SKM-1 (cell line): Measurements from ENCODE around the gene GATAD2B.
A peak's percentile ranks its signal among the peaks of the same experiment; 100 is the strongest.
"Not testable (repeated sequence)": the region's sequence is repeated elsewhere in the genome, so short reads cannot be mapped to it uniquely, and the experiment has no call there.

Experiments
- DNase-seq: peaks from one replicate; lab custom pipeline; 2025; ENCODE audit not compliant: unreplicated experiment; lab: John Stamatoyannopoulos, UW

GATAD2B gene

GRCh38 chr1:153779781-153780541 lies 142.8 kb downstream of the GATAD2B start:
- no peak for DNase-seq

GRCh38 chr1:153778824-153779519 lies 143.8 kb downstream of the GATAD2B start:
- no peak for DNase-seq

- no peak for DNase-seq
Observed at GRCh38 chr1:153778051-153778823, 144.5 kb downstream of the GATAD2B start.

GRCh38 chr1:153777648-153778047 lies 145.1 kb downstream of the GATAD2B start:
- DNase-seq: no peak

GRCh38 chr1:153776845-153777370 lies 145.9 kb downstream of the GATAD2B start:
- no peak for DNase-seq

GRCh38 chr1:153776352-153776751 lies 146.4 kb downstream of the GATAD2B start:
- no peak for DNase-seq

GRCh38 chr1:153775458-153776327 lies 147.1 kb downstream of the GATAD2B start:
- DNase-seq: no peak

- no peak for DNase-seq
Observed at GRCh38 chr1:153774780-153775457, 147.9 kb downstream of the GATAD2B start, which contains the start of gene SLC27A3. Gene SLC27A3, plus strand, starts transcription at chr1:153775407. Its CDS starts 91 bp downstream, at chr1:153775498.

GRCh38 chr1:153774026-153774595 lies 148.7 kb downstream of the GATAD2B start:
- DNase-seq: no peak

GRCh38 chr1:153773096-153773921 lies 149.5 kb downstream of the GATAD2B start:
- DNase-seq: peak; percentile 70

- no peak for DNase-seq
Observed at GRCh38 chr1:153771841-153772593, 150.8 kb downstream of the GATAD2B start.

GRCh38 chr1:153771261-153771660 lies 151.5 kb downstream of the GATAD2B start:
- DNase-seq: no peak

- DNase-seq: no peak
Observed at GRCh38 chr1:153770797-153771196, 152.0 kb downstream of the GATAD2B start.

GRCh38 chr1:153769221-153769620 lies 153.6 kb downstream of the GATAD2B start:
- peak; percentile 39 for DNase-seq

- no peak for DNase-seq
Observed at GRCh38 chr1:153768316-153769181, 154.2 kb downstream of the GATAD2B start.

GRCh38 chr1:153767519-153767918 lies 155.3 kb downstream of the GATAD2B start:
- no peak for DNase-seq

- DNase-seq: not testable (repeated sequence)
Observed at GRCh38 chr1:153766663-153767062, 156.1 kb downstream of the GATAD2B start.
